Mesothelial cell of epicardium (in vitro differentiated cells): ENCODE measurements around the gene IYD. TPM values are rescaled to one million over a fixed set of nuclear protein-coding genes. Genes with fewer than 3 reads are reported as not detected.

Source experiments
- DNase-seq, 2 experiments: peaks; one replicate each; pipeline ENCODE4 v3.0.0; 2021; ENCODE audit warnings: low spot score in 2 of 2; ENCODE audit not compliant: unreplicated experiment in 2 of 2
- H3K27ac Mint-ChIP-seq: 2 replicates; pipeline ENCODE4 v1.8.0; 2021; ENCODE audit warnings: mixed read lengths
- H3K27me3 Mint-ChIP-seq: 2 replicates; pipeline ENCODE4 v1.8.0; 2021; ENCODE audit warnings: low read depth, mixed read lengths
- H3K36me3 Mint-ChIP-seq: 2 replicates; pipeline ENCODE4 v1.8.0; 2021; ENCODE audit warnings: mixed read lengths
- H3K4me1 Mint-ChIP-seq: 2 replicates; pipeline ENCODE4 v1.8.0; 2021; ENCODE audit warnings: mixed read lengths
- H3K4me3 Mint-ChIP-seq: 2 replicates; pipeline ENCODE4 v1.8.0; 2021; ENCODE audit warnings: mild to moderate bottlenecking, moderate library complexity, mixed read lengths
- H3K9me3 Mint-ChIP-seq: 2 replicates; pipeline ENCODE4 v1.8.0; 2021; ENCODE audit warnings: mixed read lengths
- total RNA-seq: library from RNA; stranded (reverse); gene quantifications from 3 replicates; pipeline ENCODE4 v1.2.1, GENCODE V29; 2021
- TF ChIP-seq, protein P1 (sequence below): fragments of 200-600 bp; sonication (generic); IDR thresholded peaks from one replicate; pipeline ENCODE4 v1.5.0; 2021; ENCODE audit warnings: antibody characterized with exemption; ENCODE audit not compliant: unreplicated experiment

Gene IYD
- total RNA-seq, 1 donor from 2014 or later, result not detected

DNA sequence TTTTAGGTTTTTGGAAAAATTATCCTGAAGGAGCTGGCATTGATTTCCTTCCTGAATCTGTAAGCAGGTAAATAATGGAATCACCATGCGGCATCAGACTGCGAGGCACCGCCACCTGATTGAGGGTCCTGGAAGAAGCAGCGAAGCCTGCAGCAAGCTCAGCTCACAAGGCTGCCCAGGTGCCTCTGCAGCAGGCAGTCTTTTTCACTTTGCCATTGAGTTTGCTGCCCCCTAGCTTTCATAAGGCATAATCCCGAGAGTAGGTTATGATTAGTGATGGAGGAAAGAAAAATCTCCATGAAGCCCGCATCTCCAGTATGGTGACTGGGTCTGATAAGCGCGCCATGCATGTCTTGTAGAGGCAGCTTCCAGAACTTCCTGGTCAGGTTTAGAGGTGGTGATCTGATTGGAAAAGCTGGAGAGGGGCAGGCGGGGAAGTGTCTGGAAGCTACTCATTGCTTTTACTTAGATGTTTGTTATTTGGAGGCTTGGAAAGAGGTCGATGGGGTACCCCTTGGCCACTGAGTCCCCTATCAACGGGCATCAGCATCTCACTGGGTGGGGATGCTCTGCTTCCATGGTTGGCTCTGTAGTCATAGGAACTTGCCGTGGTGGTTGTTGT is 26.7 kb downstream of the IYD start:
- peaks cover 28% of the 10 kb centered on the region for H3K27me3 Mint-ChIP-seq
- TF ChIP-seq, protein P1, sequence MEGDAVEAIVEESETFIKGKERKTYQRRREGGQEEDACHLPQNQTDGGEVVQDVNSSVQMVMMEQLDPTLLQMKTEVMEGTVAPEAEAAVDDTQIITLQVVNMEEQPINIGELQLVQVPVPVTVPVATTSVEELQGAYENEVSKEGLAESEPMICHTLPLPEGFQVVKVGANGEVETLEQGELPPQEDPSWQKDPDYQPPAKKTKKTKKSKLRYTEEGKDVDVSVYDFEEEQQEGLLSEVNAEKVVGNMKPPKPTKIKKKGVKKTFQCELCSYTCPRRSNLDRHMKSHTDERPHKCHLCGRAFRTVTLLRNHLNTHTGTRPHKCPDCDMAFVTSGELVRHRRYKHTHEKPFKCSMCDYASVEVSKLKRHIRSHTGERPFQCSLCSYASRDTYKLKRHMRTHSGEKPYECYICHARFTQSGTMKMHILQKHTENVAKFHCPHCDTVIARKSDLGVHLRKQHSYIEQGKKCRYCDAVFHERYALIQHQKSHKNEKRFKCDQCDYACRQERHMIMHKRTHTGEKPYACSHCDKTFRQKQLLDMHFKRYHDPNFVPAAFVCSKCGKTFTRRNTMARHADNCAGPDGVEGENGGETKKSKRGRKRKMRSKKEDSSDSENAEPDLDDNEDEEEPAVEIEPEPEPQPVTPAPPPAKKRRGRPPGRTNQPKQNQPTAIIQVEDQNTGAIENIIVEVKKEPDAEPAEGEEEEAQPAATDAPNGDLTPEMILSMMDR, result peak; percentile 83
- H3K36me3 Mint-ChIP-seq, result no peaks in the 10 kb centered on the region
- H3K9me3 Mint-ChIP-seq, result no peaks in the 10 kb centered on the region
- H3K27ac Mint-ChIP-seq, result no peak overlapping the region
- H3K4me1 Mint-ChIP-seq, result no peaks in the 10 kb centered on the region
- peak in 1 of 2 experiments; percentile 60 for DNase-seq
- H3K4me3 Mint-ChIP-seq, result no peak overlapping the region

DNA sequence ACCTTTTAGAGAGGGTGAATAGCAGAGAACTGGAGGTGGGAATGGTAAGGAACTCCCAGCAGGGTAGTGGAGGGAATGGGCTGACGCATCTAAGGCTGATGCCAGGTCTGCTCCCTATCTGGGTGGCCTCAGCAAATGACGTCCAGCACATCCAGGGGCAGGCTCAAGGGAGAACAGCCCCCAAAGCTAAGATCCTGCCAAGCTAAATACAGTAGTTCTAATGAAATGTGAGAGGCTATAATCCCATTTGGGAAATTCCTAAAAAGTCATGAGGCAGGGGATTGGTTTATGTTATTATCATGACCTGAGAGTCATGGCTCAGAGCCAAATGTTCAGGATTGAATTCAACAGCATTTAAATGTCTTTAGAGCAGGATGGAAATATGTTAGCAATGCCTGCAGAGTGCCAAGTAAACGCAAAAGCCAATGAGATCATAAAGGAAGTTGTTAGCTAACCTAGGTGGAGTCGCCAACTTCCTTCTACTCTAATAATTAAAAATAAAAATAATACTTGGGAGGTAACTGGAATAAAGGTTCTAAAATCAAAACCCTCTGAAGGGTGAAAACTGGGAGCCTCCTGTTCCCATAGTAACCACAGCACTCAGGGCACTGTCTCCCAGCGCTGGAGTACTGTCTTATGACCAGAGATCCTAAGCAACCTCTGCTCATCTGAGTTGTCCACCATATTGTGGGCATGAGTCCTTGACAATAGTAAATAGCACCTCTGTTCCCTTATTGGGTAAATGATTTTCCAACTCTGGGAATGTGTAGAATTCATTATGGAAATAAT is 34.8 kb downstream of the IYD start:
- peak overlapping the region; percentile 66 for H3K27ac Mint-ChIP-seq
- peaks cover 36% of the 10 kb centered on the region for H3K4me1 Mint-ChIP-seq
- TF ChIP-seq, protein P1, result no peak

DNA sequence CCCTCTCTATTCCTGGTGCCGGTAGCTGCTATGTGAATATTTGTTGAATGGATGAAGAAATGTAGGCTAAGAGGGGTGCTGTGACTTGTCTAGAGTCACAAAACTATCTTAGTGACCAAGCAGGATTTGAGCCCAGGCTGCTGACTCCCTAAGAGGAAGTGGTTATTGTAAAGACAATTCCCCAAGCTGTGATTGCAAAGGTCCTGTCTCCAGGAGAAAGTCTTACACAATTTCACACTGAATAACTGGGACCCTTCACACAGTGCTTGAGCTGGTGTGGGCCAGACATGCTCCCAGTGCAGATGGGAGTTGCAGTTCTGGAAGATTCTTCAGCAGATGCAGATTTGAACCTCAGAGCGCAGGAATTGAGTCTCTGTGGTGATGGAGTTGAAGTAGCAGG is 38.1 kb downstream of the IYD start:
- H3K4me3 Mint-ChIP-seq, result no peak overlapping the region
- H3K27ac Mint-ChIP-seq, result peak overlapping the region; percentile 25
- TF ChIP-seq, protein P1, result no peak
- peaks cover 4% of the 10 kb centered on the region for H3K9me3 Mint-ChIP-seq
- no peak for DNase-seq
- H3K27me3 Mint-ChIP-seq, result no peaks in the 10 kb centered on the region
- peaks cover 68% of the 10 kb centered on the region for H3K4me1 Mint-ChIP-seq
- H3K36me3 Mint-ChIP-seq, result no peaks in the 10 kb centered on the region

More for the DNA sequence above, 34.8 kb downstream of the IYD start:
- Mint-ChIP-seq H3K36me3 (no peaks in the 10 kb centered on the region), H3K27me3 (peaks cover 5% of the 10 kb centered on the region), H3K4me3 (peak overlapping the region; percentile 10), H3K9me3 (peaks cover 4% of the 10 kb centered on the region)
- no peak for DNase-seq

DNA sequence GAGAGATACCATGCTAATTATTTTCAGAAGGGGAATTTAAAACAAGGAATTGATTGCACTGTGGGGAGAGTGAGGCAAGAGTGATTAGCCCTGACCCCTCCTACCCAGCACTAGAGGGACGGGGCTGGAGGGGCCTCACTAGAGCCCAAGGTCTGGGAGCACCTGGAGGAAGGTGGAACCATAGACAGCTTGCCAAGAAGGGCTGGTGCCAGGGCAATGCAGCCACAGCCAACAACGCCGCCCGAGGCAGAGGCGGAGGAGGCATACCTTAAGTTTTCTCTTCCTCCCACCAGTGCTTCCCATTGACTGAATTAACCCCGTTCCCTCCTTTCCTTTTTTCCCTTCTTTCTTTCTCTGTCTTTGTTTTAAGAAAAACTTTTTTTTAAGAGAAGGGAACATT is 40.0 kb downstream of the IYD start:
- Mint-ChIP-seq H3K9me3 (peaks cover 7% of the 10 kb centered on the region), H3K4me1 (peaks cover 60% of the 10 kb centered on the region), H3K4me3 (no peak overlapping the region), H3K36me3 (no peaks in the 10 kb centered on the region), H3K27ac (peak overlapping the region; percentile 74), H3K27me3 (no peaks in the 10 kb centered on the region)
- no peak for DNase-seq
- TF ChIP-seq, protein P1, result no peak

DNA sequence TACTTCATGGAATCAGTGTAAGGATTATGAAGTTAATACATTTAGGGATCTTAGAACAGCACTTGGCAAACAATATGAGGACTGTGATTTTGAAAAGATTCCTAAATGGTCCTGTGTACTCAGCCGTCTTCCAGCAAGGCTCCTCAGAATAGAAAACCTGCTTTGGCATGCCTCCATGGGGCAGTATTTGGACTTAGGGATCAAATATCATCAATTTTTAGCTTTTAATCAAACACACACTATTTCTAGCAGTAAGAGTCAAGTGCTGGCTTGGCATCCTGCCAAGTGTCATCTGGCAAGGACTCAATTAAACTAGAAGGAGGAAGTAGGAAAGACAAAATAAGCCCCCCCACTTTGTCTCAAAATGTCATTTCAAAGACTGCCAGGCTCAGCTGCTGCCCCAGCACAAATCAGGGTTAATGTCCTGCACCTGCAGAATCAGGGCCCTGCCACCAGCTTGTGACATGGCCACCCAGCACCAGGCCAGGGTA is 40.8 kb downstream of the IYD start:
- no peak for DNase-seq
- Mint-ChIP-seq H3K9me3 (peaks cover 7% of the 10 kb centered on the region), H3K4me3 (no peak overlapping the region), H3K36me3 (no peaks in the 10 kb centered on the region), H3K27me3 (no peaks in the 10 kb centered on the region), H3K4me1 (peaks cover 60% of the 10 kb centered on the region), H3K27ac (peak overlapping the region; percentile 79)
- TF ChIP-seq, protein P1, result no peak
